Measurements from ENCODE around the gene SLC27A5.
A peak's percentile ranks its signal among the peaks of the same experiment; 100 is the strongest.
"Not testable (repeated sequence)": the region's sequence is repeated elsewhere in the genome, so short reads cannot be mapped to it uniquely, and the experiment has no call there.

Gene SLC27A5

GRCh38 chr19:58545286-58546018, 33.7 kb upstream of the SLC27A5 start:
- FAIRE-seq (no peak), DNase-seq (ENCODE audit: insufficient read length, low spot score) (no peak)
- no peak for TF ChIP-seq POLR2A (IDR thresholded peaks at IDR 0.05; ENCODE audit: low read depth, low read length)

- DNase-seq (ENCODE audit: insufficient read length, low spot score) (no peak), FAIRE-seq (no peak)
- no peak for TF ChIP-seq POLR2A (IDR thresholded peaks at IDR 0.05; ENCODE audit: low read depth, low read length)
Observed at GRCh38 chr19:58544591-58545285, 32.9 kb upstream of the SLC27A5 start.

- DNase-seq (ENCODE audit: insufficient read length, low spot score) (peak; percentile 100), FAIRE-seq (no peak)
- TF ChIP-seq POLR2A (IDR thresholded peaks at IDR 0.05; ENCODE audit: low read depth, low read length): peak; percentile 99
Observed at GRCh38 chr19:58543826-58544590, 32.2 kb upstream of the SLC27A5 start, which contains the start of gene TRIM28. TSS of gene TRIM28 (plus strand) at chr19:58544064. CDS start at chr19:58544758, 694 bp downstream.

GRCh38 chr19:58542641-58543372, 31.0 kb upstream of the SLC27A5 start:
- DNase-seq (ENCODE audit: insufficient read length, low spot score); FAIRE-seq: not testable (repeated sequence)

- not testable (repeated sequence) for FAIRE-seq; DNase-seq (ENCODE audit: insufficient read length, low spot score)
Observed at GRCh38 chr19:58539169-58539559, 27.4 kb upstream of the SLC27A5 start.

- no peak for DNase-seq (ENCODE audit: insufficient read length, low spot score)
- no peak for TF ChIP-seq POLR2A (IDR thresholded peaks at IDR 0.05; ENCODE audit: low read depth, low read length)
- FAIRE-seq: no peak
Observed at GRCh38 chr19:58538257-58539168, 26.7 kb upstream of the SLC27A5 start.

GRCh38 chr19:58536852-58537798, 25.3 kb upstream of the SLC27A5 start:
- FAIRE-seq: no peak
- no peak for TF ChIP-seq POLR2A (IDR thresholded peaks at IDR 0.05; ENCODE audit: low read depth, low read length)

GRCh38 chr19:58535857-58536256, 24.1 kb upstream of the SLC27A5 start:
- TF ChIP-seq POLR2A (IDR thresholded peaks at IDR 0.05; ENCODE audit: low read depth, low read length): no peak
- DNase-seq (ENCODE audit: insufficient read length, low spot score) (no peak), FAIRE-seq (no peak)

More at GRCh38 chr19:58536852-58537798, 25.3 kb upstream of the SLC27A5 start:
- DNase-seq (ENCODE audit: insufficient read length, low spot score): no peak

- TF ChIP-seq POLR2A (IDR thresholded peaks at IDR 0.05; ENCODE audit: low read depth, low read length): no peak
- FAIRE-seq: no peak
Observed at GRCh38 chr19:58531034-58531840, 19.4 kb upstream of the SLC27A5 start.

GRCh38 chr19:58529405-58529804, 17.6 kb upstream of the SLC27A5 start:
- no peak for TF ChIP-seq POLR2A (IDR thresholded peaks at IDR 0.05; ENCODE audit: low read depth, low read length)
- FAIRE-seq (no peak), DNase-seq (ENCODE audit: insufficient read length, low spot score) (no peak)

More at GRCh38 chr19:58531034-58531840, 19.4 kb upstream of the SLC27A5 start:
- DNase-seq (ENCODE audit: insufficient read length, low spot score): no peak

- DNase-seq (ENCODE audit: insufficient read length, low spot score) (no peak), FAIRE-seq (no peak)
- no peak for TF ChIP-seq POLR2A (IDR thresholded peaks at IDR 0.05; ENCODE audit: low read depth, low read length)
Observed at GRCh38 chr19:58522709-58523108, 10.9 kb upstream of the SLC27A5 start.

Measured in H54 (cell line).